ENCODE data around the gene GLP2R.

GRCh38 chr17:9844153-9844552, 18.4 kb downstream of the GLP2R start:
- TF ChIP-seq POLR2AphosphoS5 (IDR thresholded peaks at IDR 0.05; ENCODE audit: borderline replicate concordance, low read depth, low read length) (no peak), EZH2 (IDR thresholded peaks at IDR 0.05) (no peak)

Measured in SK-N-MC (cell line).